Panc1 (cell line): ENCODE data around the gene CCS. TPM values are rescaled to one million over a fixed set of nuclear protein-coding genes. Genes with fewer than 3 reads are reported as not detected.

Experiments
- ATAC-seq: fragments of 200-7000 bp; cut with Tn5 transposase; 2 replicates; pipeline ENCODE4 v1.9.1; 2020; ENCODE audit warnings: mild to moderate bottlenecking, moderate library complexity
- BruUV-seq: library from RNA; stranded (reverse); fragments of 400-500 nt; replicated peaks from 2 replicates; lab custom pipeline; 2021; lab: Mats Ljungman, UMichigan
- CTCF ChIA-PET: fragments of 300-600 bp; sonication (Branson Sonifier 250); formaldehyde crosslinking; loops from one replicate; lab custom pipeline; 2022; ENCODE audit warnings: antibody characterized with exemption; lab: Charles Lee
- POLR2A ChIA-PET: fragments of 300-600 bp; sonication (Branson Sonifier 250); formaldehyde crosslinking; loops from one replicate; lab custom pipeline; 2022; ENCODE audit warnings: antibody characterized with exemption; lab: Charles Lee
- DNase-seq: peaks from one replicate; pipeline ENCODE4 v3.0.0-alpha.2; 2010; ENCODE audit warnings: low read depth, low spot score
- H3K27ac ChIP-seq: 2 replicates; pipeline ENCODE4 v1.5.1; 2011; ENCODE audit warnings: mild to moderate bottlenecking, low read length, inconsistent platforms
- H3K27me3 ChIP-seq: fragments of 200-500 bp; sonication (Bioruptor generic); 2 replicates; pipeline ENCODE4 v1.6.0; 2014; ENCODE audit warnings: low read length, inconsistent platforms; ENCODE audit not compliant: control insufficient read depth, insufficient read depth
- H3K36me3 ChIP-seq: fragments of 200-500 bp; sonication (Bioruptor generic); 2 replicates; pipeline ENCODE4 v1.5.1; 2014; ENCODE audit warnings: inconsistent platforms, mild to moderate bottlenecking, low read length, moderate library complexity; ENCODE audit not compliant: control insufficient read depth, insufficient read depth
- H3K4me1 ChIP-seq: 2 replicates; pipeline ENCODE4 v1.5.1; 2011; ENCODE audit warnings: inconsistent platforms, mild to moderate bottlenecking, low read length, moderate library complexity; ENCODE audit not compliant: control insufficient read depth, insufficient read depth
- H3K4me3 ChIP-seq, 2 experiments: 2 replicates each; pipeline ENCODE4 v1.5.1; 2011 to 2012; ENCODE audit warnings: low read depth in 2 of 2, low read length in 2 of 2, mild to moderate bottlenecking in 2 of 2, inconsistent platforms in 1 of 2, moderate library complexity in 1 of 2
- H3K9me3 ChIP-seq: fragments of 200-500 bp; sonication (Bioruptor generic); 2 replicates; pipeline ENCODE4 v1.5.1; 2014; ENCODE audit warnings: low read depth, mild to moderate bottlenecking, inconsistent platforms, low read length, moderate library complexity; ENCODE audit not compliant: control insufficient read depth, insufficient read depth
- CTCF ChIP-seq: fragments of 450-650 bp; IDR thresholded peaks from 2 replicates; pipeline ENCODE4 v1.5.1; 2017; ENCODE audit warnings: mild to moderate bottlenecking
- POLR2AphosphoS5 ChIP-seq: IDR thresholded peaks from 2 replicates; pipeline ENCODE4 v1.6.1; 2012; ENCODE audit warnings: mild to moderate bottlenecking, low read depth, low read length, moderate library complexity
- REST ChIP-seq, 2 experiments: IDR thresholded peaks; 2 replicates each; pipeline ENCODE4 v1.6.1; 2011 to 2012; ENCODE audit warnings: low read depth in 2 of 2, control low read depth in 1 of 2, low read length in 1 of 2, mild to moderate bottlenecking in 1 of 2, moderate library complexity in 1 of 2; ENCODE audit not compliant: insufficient read depth in 1 of 2
- SIN3A ChIP-seq: IDR thresholded peaks from 2 replicates; pipeline ENCODE4 v1.6.1; 2012; ENCODE audit warnings: low read depth, mild to moderate bottlenecking, low read length, moderate library complexity, borderline replicate concordance; ENCODE audit not compliant: insufficient read depth
- TCF7L2 ChIP-seq: IDR thresholded peaks from 2 replicates; pipeline ENCODE4 v1.6.1; 2011; ENCODE audit warnings: mild to moderate bottlenecking, low read depth, low read length, inconsistent platforms
- in situ Hi-C: cut with HindIII; loops from 2 replicates; pipeline ENCODE4 v1.10.0; 2016; ENCODE audit warnings: low sequenced_read_pairs, low pct_unique_long_range_greater_than_20kb
- intact Hi-C: fragments of 100-400 bp; cut with micrococcal nuclease; formaldehyde crosslinking; loops from one replicate; pipeline ENCODE4 v1.10.0; 2022; ENCODE audit not compliant: unreplicated experiment
- total RNA-seq: library from RNA; stranded (reverse); gene quantifications from one replicate; pipeline ENCODE4 v1.2.1, GENCODE V29; 2021; ENCODE audit not compliant: unreplicated experiment

The CCS gene
- total RNA-seq, 1 experiment from 2014 or later, result 55.3 TPM

- in situ Hi-C loops, result no loop called here
- no peak overlapping the region for H3K27ac ChIP-seq
These were observed 23.9 kb upstream of the CCS start for GRCh38 chr11:66569076-66569475.

GRCh38 chr11:66570079-66570849 lies 22.7 kb upstream of the CCS start:
- no peak for TF ChIP-seq TCF7L2
- TF ChIP-seq REST (IDR thresholded peaks at IDR 0.05; ENCODE audit: insufficient read depth in 1 of 2, low read depth in 2 of 2, low read length in 1 of 2), result no peak
- intact Hi-C loops, result loop anchor here (10.0 kb wide), 1 partner anchor 105 kb away; the partner anchor contains the start of gene RBM4B
- H3K27ac ChIP-seq, result no peak overlapping the region
- POLR2A ChIA-PET, result no interaction called here
- CTCF ChIA-PET, result interaction anchor here (0.6 kb wide), 2 partner anchors 104 to 232 kb away, joined by 6 to 8 read pairs; partner anchors contain the start of gene PELI3
- H3K9me3 ChIP-seq, result no peaks in the 10 kb centered on the region
- in situ Hi-C loops, result no loop called here
- DNase-seq (no peak), ATAC-seq (no peak)
- H3K36me3 ChIP-seq, result no peaks in the 10 kb centered on the region
- H3K4me3 ChIP-seq, result no peak overlapping the region
- H3K27me3 ChIP-seq, result no peaks in the 10 kb centered on the region
- no TSS peak for BruUV-seq
- no peaks in the 10 kb centered on the region for H3K4me1 ChIP-seq

More at GRCh38 chr11:66569076-66569475, 23.9 kb upstream of the CCS start:
- H3K36me3 ChIP-seq, result no peaks in the 10 kb centered on the region
- intact Hi-C loops, result no loop called here
- no TSS peak for BruUV-seq
- H3K9me3 ChIP-seq, result no peaks in the 10 kb centered on the region
- H3K4me3 ChIP-seq, result no peak overlapping the region
- DNase-seq, result no peak
- CTCF ChIA-PET, result interaction anchor here (0.7 kb wide), 1 partner anchor 27 kb away, joined by 3 read pairs; no protein-coding TSS in a partner anchor
- POLR2A ChIA-PET, result interaction anchor here (0.7 kb wide), 1 partner anchor 9 kb away, joined by 3 read pairs; no protein-coding TSS in a partner anchor
- H3K4me1 ChIP-seq, result no peaks in the 10 kb centered on the region
- no peak for ATAC-seq
- TF ChIP-seq SIN3A (no peak), CTCF (no peak), REST (IDR thresholded peaks at IDR 0.05; ENCODE audit: insufficient read depth in 1 of 2, low read depth in 2 of 2, low read length in 1 of 2) (no peak), POLR2AphosphoS5 (no peak), TCF7L2 (no peak)
- no peaks in the 10 kb centered on the region for H3K27me3 ChIP-seq
